Chondrocyte (in vitro differentiated cells): ENCODE data around the gene ADARB2. TPM values are rescaled to one million over a fixed set of nuclear protein-coding genes. Genes with fewer than 3 reads are reported as not detected.

ENCODE experiments used
- DNase-seq: peaks from one replicate; pipeline ENCODE4 v3.0.0; 2021; ENCODE audit warnings: mixed read lengths, low spot score
- H3K27ac Mint-ChIP-seq: one replicate; pipeline ENCODE4 v1.8.0; 2021; ENCODE audit warnings: mild to moderate bottlenecking, moderate library complexity, mixed read lengths; ENCODE audit not compliant: unreplicated experiment
- H3K27me3 Mint-ChIP-seq: 2 replicates; pipeline ENCODE4 v1.8.0; 2021; ENCODE audit warnings: low read depth, mixed read lengths
- H3K36me3 Mint-ChIP-seq: 2 replicates; pipeline ENCODE4 v1.8.0; 2021; ENCODE audit warnings: low read depth, mixed read lengths
- H3K4me1 Mint-ChIP-seq: 2 replicates; pipeline ENCODE4 v1.8.0; 2021; ENCODE audit warnings: low read depth, mild to moderate bottlenecking, mixed read lengths
- H3K4me3 Mint-ChIP-seq: one replicate; pipeline ENCODE4 v1.8.0; 2021; ENCODE audit warnings: mild to moderate bottlenecking, moderate library complexity, mixed read lengths; ENCODE audit not compliant: unreplicated experiment
- H3K9me3 Mint-ChIP-seq: 2 replicates; pipeline ENCODE4 v1.8.0; 2021; ENCODE audit warnings: low read depth, mixed read lengths
- CTCF ChIP-seq: fragments of 200-600 bp; sonication (generic); IDR thresholded peaks from 2 replicates; pipeline ENCODE4 v1.5.0; 2021; ENCODE audit warnings: antibody characterized with exemption, mild to moderate bottlenecking, moderate library complexity
- total RNA-seq: library from RNA; stranded (reverse); gene quantifications from 3 replicates; pipeline ENCODE4 v1.2.1, GENCODE V29; 2021

ADARB2 gene
- total RNA-seq, 1 donor from 2014 or later, result 3.3 TPM

- H3K4me3 Mint-ChIP-seq, result no peak overlapping the region
- DNase-seq, result no peak
These were observed 538.6 kb downstream of the ADARB2 start for GRCh38 chr10:1198453-1199344.

GRCh38 chr10:1197384-1197783 is 539.9 kb downstream of the ADARB2 start:
- Mint-ChIP-seq H3K4me3 (no peak overlapping the region), H3K9me3 (no peaks in the 10 kb centered on the region), H3K27me3 (peaks cover 5% of the 10 kb centered on the region), H3K36me3 (no peaks in the 10 kb centered on the region), H3K27ac (no peak overlapping the region), H3K4me1 (peaks cover 6% of the 10 kb centered on the region)
- DNase-seq, result no peak
- TF ChIP-seq CTCF, result no peak

More at GRCh38 chr10:1198453-1199344, 538.6 kb downstream of the ADARB2 start:
- Mint-ChIP-seq H3K4me1 (peaks cover under 1% of the 10 kb centered on the region), H3K36me3 (no peaks in the 10 kb centered on the region), H3K27ac (no peak overlapping the region), H3K27me3 (peaks cover 5% of the 10 kb centered on the region), H3K9me3 (no peaks in the 10 kb centered on the region)
- no peak for TF ChIP-seq CTCF

- H3K4me1 Mint-ChIP-seq, result peaks cover 6% of the 10 kb centered on the region
- H3K36me3 Mint-ChIP-seq, result no peaks in the 10 kb centered on the region
- DNase-seq, result no peak
- H3K27ac Mint-ChIP-seq, result no peak overlapping the region
- TF ChIP-seq CTCF, result no peak
- no peaks in the 10 kb centered on the region for H3K9me3 Mint-ChIP-seq
- H3K4me3 Mint-ChIP-seq, result no peak overlapping the region
- H3K27me3 Mint-ChIP-seq, result peaks cover 5% of the 10 kb centered on the region
These were observed 540.7 kb downstream of the ADARB2 start for GRCh38 chr10:1196656-1197055.

- H3K9me3 Mint-ChIP-seq, result no peaks in the 10 kb centered on the region
- peaks cover 3% of the 10 kb centered on the region for H3K27me3 Mint-ChIP-seq
- no peak for DNase-seq
- H3K4me3 Mint-ChIP-seq, result no peak overlapping the region
- H3K4me1 Mint-ChIP-seq, result peaks cover 6% of the 10 kb centered on the region
- H3K36me3 Mint-ChIP-seq, result no peaks in the 10 kb centered on the region
- no peak overlapping the region for H3K27ac Mint-ChIP-seq
- no peak for TF ChIP-seq CTCF
These were observed 541.5 kb downstream of the ADARB2 start for GRCh38 chr10:1195828-1196227.

GRCh38 chr10:1194161-1194560 is 543.2 kb downstream of the ADARB2 start:
- H3K27me3 Mint-ChIP-seq, result peaks cover 2% of the 10 kb centered on the region

More at GRCh38 chr10:1194161-1194560, 543.2 kb downstream of the ADARB2 start:
- peaks cover 6% of the 10 kb centered on the region for H3K4me1 Mint-ChIP-seq
- H3K36me3 Mint-ChIP-seq, result no peaks in the 10 kb centered on the region
- no peak overlapping the region for H3K4me3 Mint-ChIP-seq
- no peak overlapping the region for H3K27ac Mint-ChIP-seq
- H3K9me3 Mint-ChIP-seq, result no peaks in the 10 kb centered on the region
- DNase-seq, result no peak
- TF ChIP-seq CTCF, result no peak
